Measurements from ENCODE around the gene SYNE4. TPM values are rescaled to one million over a fixed set of nuclear protein-coding genes. Genes with fewer than 3 reads are reported as not detected.
A peak's percentile ranks its signal among the peaks of the same experiment; 100 is the strongest.

Gene SYNE4
- 8.7 and 14.5 TPM in 2 replicates for total RNA-seq (ENCODE audit: low replicate concordance)
- long read RNA-seq, partial matches to known transcripts: 3 of 9 reads
- long read RNA-seq, other reads (novel, unspliced or antisense): 4 of 9 reads

- Mint-ChIP-seq H3K4me1 (ENCODE audit: unreplicated experiment) (peaks cover 16% of the 10 kb centered on the region), H3K27me3 (no peaks in the 10 kb centered on the region), H3K9me3 (no peaks in the 10 kb centered on the region), H3K4me3 (peak within 1 kb of the TSS; percentile 90), H3K27ac (peak within 1 kb of the TSS; percentile 89), H3K36me3 (no peaks in the 10 kb centered on the region)
- TF ChIP-seq CTCF (conservative IDR thresholded peaks at IDR 0.05): no peak
- DNase-seq (ENCODE audit: extremely low spot score, unreplicated experiment): no peak
Observed at GRCh38 chr19:36008336-36008978, at the start of gene SYNE4. SYNE4 (minus strand) TSS chr19:36008813; CDS start chr19:36008681, 132 bp downstream.

- H3K9me3 Mint-ChIP-seq: no peaks in the 10 kb centered on the region
Observed at GRCh38 chr19:36054733-36055686, 46.4 kb upstream of the SYNE4 start, which contains the start of gene WDR62. WDR62 (plus strand) TSS chr19:36054897; CDS start chr19:36054972, 75 bp downstream.

GRCh38 chr19:36054119-36054732, 45.6 kb upstream of the SYNE4 start, which contains the start of gene THAP8:
THAP8 (minus strand) TSS chr19:36054285; CDS start chr19:36054217, 68 bp downstream.
- Mint-ChIP-seq H3K27ac (peak within 1 kb of the TSS; percentile 98), H3K4me1 (ENCODE audit: unreplicated experiment) (peaks cover 10% of the 10 kb centered on the region), H3K9me3 (no peaks in the 10 kb centered on the region), H3K4me3 (peak within 1 kb of the TSS; percentile 100), H3K36me3 (no peaks in the 10 kb centered on the region), H3K27me3 (no peaks in the 10 kb centered on the region)
- peak; percentile 99 for DNase-seq (ENCODE audit: extremely low spot score, unreplicated experiment)
- peak; percentile 68 for TF ChIP-seq CTCF (conservative IDR thresholded peaks at IDR 0.05)

More at GRCh38 chr19:36054733-36055686, 46.4 kb upstream of the SYNE4 start, which contains the start of gene WDR62:
- Mint-ChIP-seq H3K36me3 (no peaks in the 10 kb centered on the region), H3K4me1 (ENCODE audit: unreplicated experiment) (peaks cover 10% of the 10 kb centered on the region), H3K27me3 (no peaks in the 10 kb centered on the region), H3K27ac (peak within 1 kb of the TSS; percentile 98), H3K4me3 (peak within 1 kb of the TSS; percentile 100)
- peak; percentile 95 for DNase-seq (ENCODE audit: extremely low spot score, unreplicated experiment)
- peak; percentile 0 for TF ChIP-seq CTCF (conservative IDR thresholded peaks at IDR 0.05)

GRCh38 chr19:36051637-36052036, 43.0 kb upstream of the SYNE4 start:
- Mint-ChIP-seq H3K36me3 (no peaks in the 10 kb centered on the region), H3K27me3 (no peaks in the 10 kb centered on the region), H3K4me3 (peak overlapping the region; percentile 63), H3K4me1 (ENCODE audit: unreplicated experiment) (peaks cover 10% of the 10 kb centered on the region), H3K9me3 (no peaks in the 10 kb centered on the region), H3K27ac (peak overlapping the region; percentile 16)
- DNase-seq (ENCODE audit: extremely low spot score, unreplicated experiment): no peak
- TF ChIP-seq CTCF (conservative IDR thresholded peaks at IDR 0.05): no peak

GRCh38 chr19:36051236-36051635, 42.6 kb upstream of the SYNE4 start:
- no peak for DNase-seq (ENCODE audit: extremely low spot score, unreplicated experiment)
- no peak for TF ChIP-seq CTCF (conservative IDR thresholded peaks at IDR 0.05)
- Mint-ChIP-seq H3K36me3 (no peaks in the 10 kb centered on the region), H3K4me3 (peak overlapping the region; percentile 63), H3K27ac (peak overlapping the region; percentile 16), H3K27me3 (no peaks in the 10 kb centered on the region), H3K9me3 (no peaks in the 10 kb centered on the region), H3K4me1 (ENCODE audit: unreplicated experiment) (peaks cover 7% of the 10 kb centered on the region)
